Mesenteric fat pad (tissue), 1 donor: Measurements from ENCODE around the gene ATL3. TPM values are rescaled to one million over a fixed set of nuclear protein-coding genes. Genes with fewer than 3 reads are reported as not detected.
"Not testable (repeated sequence)": the region's sequence is repeated elsewhere in the genome, so short reads cannot be mapped to it uniquely, and the experiment has no call there.

Experiments used
- DNase-seq: peaks from one replicate; pipeline ENCODE4 v3.0.0-alpha.2; 2020; ENCODE audit warnings: low spot score
- long read RNA-seq: library from polyadenylated mRNA; unstranded; transcript quantifications from one replicate; pipeline ENCODE4 v2.0.0, GENCODE V29; 2020
- total RNA-seq: library from RNA; stranded (reverse); fragmentation: NEBNext Ultra II Directional; extraction: Animal tissue kit (Norgen Biotek cat#: 25700); gene quantifications from one replicate; pipeline ENCODE4 v1.2.1, GENCODE V29; 2021
- donor health status: DM: yes; HTN: yes; CAD: no.

Gene ATL3, protein sequence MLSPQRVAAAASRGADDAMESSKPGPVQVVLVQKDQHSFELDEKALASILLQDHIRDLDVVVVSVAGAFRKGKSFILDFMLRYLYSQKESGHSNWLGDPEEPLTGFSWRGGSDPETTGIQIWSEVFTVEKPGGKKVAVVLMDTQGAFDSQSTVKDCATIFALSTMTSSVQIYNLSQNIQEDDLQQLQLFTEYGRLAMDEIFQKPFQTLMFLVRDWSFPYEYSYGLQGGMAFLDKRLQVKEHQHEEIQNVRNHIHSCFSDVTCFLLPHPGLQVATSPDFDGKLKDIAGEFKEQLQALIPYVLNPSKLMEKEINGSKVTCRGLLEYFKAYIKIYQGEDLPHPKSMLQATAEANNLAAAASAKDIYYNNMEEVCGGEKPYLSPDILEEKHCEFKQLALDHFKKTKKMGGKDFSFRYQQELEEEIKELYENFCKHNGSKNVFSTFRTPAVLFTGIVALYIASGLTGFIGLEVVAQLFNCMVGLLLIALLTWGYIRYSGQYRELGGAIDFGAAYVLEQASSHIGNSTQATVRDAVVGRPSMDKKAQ
- total RNA-seq = 123 TPM
- long read RNA-seq, full-length matches to known transcripts = 59 of 98 reads
- long read RNA-seq, partial matches to known transcripts = 3 of 98 reads
- long read RNA-seq, other reads (novel, unspliced or antisense) = 36 of 98 reads

DNA sequence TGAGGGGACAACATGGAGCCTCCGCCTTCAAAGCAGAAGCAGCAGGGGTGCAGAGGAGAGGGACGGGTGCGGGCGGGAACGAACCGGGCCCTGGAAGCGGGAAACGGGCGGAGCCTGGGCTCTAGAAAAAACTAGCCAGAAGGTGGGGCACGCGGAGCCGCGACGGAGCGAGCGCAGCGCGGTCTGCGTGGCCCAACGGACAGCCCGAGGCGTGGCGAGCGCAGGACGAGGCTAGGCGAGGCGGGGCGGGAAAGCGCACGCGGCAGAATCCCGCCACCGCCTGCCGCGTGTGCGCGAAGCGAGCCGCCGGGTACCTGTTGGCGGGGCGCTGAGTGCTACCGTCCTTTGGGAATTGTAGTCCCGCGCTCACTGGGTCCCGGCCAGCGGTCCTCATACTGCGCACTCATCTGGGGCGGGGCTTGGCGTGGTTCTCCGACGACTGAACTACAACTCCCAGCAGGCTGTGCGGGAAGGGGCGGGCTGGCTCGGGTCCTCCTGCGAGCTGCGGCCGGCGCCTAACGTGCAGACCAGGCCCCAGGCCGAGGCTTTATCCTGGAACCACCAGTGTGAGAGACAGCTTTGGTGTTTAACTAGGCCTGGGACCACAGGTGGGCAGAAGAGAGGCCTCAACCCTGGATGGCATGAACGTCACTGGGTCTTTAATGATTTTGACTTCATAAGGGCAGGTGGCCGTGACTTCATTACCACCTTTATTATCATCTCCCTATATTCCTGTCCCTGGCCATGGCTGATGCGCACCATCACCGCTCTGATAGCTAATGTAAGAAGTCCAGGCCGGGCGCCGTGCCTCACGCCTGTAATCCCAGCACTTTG, at the start of gene ATL3:
Gene ATL3 (minus strand): TSS at position 55 of the 834 bp plus-strand sequence. CDS start 41 bp downstream, at position 14.
- DNase-seq = peak; percentile 99

DNA sequence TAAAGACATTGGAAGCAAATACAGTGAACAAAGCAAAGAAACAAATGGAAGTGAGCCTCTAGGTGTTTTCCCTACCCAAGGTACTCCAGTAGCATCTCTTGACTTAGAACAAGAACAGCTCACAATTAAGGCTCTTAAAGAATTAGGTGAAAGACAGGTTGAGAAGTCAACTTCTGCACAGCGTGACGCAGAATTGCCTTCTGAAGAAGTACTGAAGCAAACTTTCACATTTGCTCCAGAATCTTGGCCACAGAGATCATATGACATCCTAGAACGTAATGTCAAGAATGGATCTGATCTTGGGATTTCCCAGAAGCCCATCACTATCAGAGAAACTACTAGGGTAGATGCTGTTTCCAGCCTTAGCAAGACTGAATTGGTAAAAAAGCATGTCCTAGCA, 49.4 kb upstream of the ATL3 start:
- DNase-seq = no peak

DNA sequence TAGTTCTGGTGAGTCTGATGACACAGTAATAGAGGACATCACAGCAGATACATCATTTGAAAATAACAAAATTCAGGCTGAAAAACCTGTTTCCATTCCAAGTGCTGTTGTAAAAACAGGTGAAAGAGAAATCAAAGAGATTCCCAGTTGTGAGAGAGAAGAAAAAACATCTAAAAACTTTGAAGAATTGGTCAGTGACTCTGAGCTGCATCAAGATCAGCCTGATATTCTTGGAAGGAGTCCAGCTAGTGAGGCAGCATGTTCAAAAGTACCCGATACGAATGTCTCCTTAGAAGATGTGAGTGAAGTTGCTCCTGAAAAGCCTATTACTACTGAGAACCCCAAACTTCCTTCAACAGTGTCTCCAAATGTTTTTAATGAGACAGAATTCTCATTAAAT, 48.8 kb upstream of the ATL3 start:
- no peak for DNase-seq

DNA sequence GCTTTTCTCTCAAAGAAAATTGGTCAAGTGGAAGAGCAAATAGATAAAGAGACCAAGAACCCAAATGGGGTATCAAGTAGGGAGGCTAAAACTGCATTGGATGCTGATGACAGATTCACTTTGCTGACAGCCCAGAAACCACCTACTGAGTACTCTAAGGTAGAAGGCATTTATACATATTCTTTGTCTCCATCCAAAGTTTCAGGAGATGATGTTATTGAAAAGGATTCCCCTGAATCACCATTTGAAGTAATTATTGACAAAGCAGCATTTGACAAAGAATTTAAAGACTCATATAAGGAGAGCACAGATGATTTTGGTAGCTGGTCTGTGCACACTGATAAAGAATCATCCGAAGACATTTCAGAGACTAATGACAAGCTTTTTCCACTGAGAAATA, 47.8 kb upstream of the ATL3 start:
- DNase-seq = no peak

DNA sequence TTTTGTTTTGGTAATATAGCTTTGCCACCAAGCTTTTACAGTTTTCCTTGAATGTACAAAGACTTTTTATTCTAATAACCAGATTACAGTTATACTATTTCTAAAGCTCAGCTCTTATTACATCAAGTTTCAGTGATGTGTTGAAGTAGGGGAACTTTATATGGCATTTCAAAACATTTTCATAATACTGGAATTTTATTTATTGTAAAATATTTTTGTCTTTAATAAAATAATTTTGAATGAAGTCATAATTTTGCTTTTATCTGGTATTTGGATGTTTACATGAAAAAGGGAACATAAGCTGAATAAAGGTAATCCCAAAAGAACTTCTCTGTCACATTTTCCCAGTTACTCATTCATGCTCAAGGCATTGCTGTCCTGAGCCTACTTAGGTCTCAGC, 44.9 kb upstream of the ATL3 start:
- DNase-seq = no peak

DNA sequence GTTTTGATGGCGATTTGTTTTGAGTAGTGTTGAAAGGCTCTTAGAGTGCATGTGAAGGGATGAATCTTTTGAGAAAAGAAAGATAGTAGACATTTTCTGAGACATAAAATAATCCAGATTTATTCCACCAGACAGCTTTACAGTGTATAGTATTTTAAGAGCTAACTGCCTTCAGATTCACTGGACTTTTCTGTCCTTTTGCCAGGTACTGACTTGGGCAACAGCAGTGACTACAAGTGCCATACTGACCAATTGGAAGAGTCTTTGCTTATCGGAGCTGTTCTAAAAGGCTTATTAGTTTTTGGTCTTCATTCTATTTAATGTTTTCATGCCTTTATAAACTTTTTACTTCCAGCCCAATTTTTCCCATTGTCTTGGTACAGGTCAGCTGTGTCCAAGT, 42.6 kb upstream of the ATL3 start:
- DNase-seq = no peak

DNA sequence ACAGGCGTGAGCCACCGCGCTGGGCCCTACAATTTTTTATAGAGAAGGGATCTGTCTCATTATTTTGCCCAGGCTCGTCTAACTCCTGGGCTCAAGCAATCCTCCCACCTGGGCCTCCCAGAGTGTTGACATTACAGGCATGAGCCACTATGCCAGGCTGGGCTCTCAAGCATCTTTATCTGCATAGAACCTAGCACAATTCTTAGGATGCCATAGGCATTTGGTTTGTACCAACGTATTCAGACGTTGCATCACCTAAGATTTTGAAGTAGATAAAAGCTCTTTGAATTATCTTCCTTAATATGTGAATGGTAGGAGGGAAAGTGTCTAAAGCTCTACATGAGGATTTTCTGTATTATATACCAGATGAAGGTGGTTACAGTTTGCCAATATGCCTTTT, 40.7 kb upstream of the ATL3 start:
- no peak for DNase-seq

DNA sequence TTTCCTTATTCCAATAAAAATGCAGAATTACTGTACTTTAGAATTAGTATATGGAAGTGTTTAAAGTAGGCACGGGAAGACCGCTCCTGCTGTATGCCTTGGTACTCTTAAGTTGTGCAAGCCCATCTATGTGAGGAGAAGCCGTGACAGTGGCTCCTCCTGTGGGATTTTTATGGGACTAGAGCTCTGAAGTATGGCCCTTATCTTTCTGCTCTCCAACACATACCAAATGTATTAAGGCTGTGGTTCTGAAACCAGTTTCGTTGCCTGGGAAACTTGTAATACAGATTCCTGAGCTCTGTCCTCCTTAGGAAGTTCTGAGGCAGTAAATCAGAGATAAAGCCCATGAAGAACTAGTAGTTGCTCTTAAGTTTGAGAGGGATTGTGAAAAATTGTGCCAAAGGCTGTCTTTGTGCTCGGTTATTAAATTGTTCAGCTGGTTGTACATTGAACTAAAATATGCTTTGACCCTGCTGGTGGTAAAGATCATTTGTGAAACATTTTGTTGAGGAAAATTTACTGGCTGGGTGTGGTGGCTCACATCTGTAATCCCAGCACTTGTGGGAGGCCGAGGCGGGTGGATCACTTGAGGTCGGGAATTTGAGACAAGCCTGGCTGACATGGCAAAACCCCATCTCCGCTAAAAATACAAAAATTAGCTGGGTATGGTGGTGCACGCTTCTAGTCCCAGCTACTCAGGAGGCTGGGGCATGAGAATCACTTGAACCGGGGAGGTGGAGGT, 39.5 kb upstream of the ATL3 start:
- DNase-seq = no peak

DNA sequence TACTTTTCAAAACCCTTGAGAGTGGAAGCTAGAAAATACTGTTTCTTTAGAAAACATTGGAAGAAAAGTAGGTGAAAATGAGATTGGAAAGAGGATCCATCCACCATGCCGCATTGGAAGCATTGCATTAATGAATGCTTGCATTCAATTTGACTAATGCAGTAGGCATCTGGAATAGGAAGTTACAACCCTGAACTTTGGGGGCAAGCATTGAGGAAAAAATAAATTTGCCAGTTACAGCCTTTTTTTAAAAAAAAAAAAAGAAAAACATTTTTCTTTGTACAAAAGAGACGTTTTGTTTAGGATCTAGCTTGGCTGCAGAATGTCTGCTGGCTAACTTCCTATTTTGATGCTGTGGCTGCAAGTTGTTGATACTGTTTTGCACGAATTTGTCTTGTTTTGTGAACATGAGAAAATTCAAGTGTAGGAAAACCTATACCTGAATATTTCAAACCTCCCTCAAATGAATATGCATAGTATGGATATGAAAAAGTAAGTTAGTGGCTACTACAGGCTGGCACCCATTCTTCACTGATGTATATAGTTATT, 38.2 kb upstream of the ATL3 start:
- DNase-seq = no peak

DNA sequence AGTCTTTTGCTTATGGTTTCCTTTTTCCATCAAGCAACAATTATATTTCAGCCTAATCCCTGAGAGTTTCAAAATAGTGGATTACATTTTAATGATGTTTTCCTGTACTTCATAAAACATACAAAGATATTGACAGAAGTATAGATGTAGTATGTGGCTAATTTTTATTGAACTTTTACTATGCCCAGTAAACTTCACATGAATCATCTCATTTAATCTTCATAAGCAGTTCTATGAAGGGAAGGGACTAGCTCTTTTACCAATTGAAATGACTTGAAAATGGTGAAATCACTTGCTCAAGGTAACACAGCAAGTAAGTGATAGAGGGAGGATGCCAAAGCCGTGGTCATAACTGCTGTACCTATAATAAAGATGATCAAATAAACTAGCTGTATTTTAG, 37.6 kb upstream of the ATL3 start:
- DNase-seq = no peak

DNA sequence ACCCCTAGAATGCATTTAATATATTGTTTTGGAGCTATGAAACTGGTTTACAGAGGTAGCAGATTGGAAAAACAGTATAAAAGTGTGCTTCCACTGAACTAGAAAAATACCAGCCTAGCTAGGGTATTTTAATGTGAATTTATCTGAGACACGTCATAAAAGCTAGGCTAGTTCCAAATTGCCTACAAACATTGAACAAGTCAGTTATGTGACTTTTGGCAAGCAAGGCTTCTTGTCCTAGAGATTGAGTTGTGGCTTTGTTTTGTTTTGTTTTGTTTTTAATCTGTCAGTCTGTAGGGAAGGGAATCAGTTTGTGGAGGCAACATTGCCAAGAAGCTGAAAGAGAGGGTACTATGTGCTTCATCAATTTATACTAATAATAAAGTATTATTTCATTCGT, 34.4 kb upstream of the ATL3 start:
- DNase-seq = no peak

DNA sequence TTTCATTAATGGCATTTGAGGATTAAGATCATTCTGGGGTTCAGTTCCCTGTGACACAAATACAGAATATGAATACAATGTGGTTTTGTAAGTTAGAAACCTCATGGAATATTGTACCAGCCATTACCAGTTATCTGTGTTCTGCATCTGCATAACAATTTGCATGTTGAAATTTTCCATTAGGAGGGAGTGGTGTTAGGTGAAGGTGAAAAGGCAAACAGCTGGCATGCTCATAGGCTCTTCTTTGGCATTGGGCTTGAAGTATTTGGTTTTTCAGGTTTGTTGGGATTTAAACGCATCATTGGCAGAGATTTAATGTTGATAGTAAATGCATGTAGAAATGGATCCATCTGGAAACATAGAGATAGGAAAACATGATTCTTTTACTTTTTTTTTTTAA, 28.7 kb upstream of the ATL3 start:
- DNase-seq = no peak

DNA sequence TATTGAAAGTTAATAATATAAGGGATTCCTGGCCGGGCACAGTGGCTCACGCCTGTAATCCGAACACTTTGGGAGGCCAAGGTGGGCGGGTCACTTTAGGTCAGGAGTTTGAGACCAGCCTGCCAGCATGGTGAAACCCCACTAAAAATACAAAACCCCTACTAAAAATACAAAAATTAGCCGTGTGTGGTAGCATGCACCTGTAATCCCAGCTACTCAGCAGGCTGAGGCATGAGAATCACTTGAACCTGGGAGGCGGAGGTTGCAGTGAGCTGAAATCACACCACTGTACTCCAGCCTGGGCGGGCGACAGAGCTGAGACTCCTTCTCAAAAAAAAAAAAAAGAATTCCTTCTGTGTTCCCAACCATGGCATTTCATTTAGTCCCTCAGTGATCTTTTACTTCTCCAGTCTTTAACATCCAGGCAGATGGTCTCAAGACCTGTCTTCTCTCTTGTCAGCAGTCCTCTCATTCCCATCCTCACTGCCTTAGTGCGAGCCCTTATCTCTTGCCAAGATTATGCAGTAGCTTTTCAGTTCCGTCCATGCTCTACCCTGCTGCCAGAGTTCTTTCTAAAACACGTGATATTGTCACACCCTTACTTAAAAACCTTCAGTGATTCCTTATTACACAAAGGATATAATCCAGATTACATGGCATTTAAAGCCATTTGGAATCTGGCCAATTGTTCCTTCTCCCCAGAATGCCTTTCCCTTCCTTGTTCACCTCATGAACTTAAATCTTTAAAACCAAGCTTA, 28.0 kb upstream of the ATL3 start:
- no peak for DNase-seq

DNA sequence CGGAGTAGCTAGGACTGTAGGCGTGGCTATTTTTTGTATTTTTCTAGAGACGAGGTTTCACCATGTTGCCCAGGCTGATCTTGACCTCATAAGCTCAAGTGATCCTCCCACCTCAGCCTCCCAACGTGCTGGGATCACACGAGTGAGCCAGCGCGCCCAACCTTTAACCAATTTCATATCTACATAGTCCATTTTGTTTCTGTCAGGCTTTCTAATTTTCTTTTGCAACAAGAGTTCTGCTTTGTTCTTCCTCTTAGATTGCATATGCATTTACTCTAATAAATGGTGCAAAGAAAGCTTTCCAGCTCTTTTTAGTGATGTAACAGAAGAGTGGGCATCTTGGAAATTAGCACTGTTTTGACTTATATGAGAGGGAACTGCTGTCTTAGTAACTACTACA, 23.4 kb upstream of the ATL3 start:
- no peak for DNase-seq

DNA sequence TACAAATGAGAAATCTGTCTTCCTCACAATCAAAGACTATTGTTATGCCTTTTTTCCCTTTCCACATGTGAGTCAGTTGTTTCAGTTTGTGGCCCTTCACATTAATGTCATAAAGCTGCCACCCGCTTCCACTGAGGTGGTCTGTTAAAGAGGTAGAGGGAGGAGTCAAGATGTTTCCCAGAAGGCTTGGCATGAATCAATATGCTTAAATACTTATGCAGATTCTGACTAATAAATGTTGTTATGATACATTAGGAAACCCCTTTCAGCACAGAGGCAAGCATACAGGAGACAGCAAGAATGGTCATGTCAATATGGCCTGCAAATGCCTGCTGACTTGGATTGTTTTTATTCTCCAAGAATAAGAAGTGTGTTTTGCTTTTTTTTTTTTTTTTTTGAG, 16.7 kb upstream of the ATL3 start:
- DNase-seq = no peak

DNA sequence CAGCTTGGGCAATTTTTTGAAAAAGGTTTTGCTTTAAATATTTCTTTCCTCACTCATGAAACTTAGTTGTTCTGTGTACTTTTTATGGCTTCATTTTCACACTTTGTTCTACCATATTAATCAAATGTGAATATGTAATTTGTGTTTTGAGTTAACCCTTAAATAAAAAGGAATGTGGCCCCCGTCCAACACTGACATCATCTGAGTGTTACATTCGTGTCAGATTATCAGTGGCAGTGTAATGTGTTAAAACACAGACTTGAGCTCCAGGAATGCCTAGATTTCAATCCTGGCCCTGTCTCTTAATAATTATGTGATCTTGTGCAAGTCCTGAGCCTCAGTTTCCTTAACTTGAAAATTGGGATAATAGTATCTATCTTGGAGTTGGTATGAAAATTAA, 15.8 kb upstream of the ATL3 start:
- no peak for DNase-seq

DNA sequence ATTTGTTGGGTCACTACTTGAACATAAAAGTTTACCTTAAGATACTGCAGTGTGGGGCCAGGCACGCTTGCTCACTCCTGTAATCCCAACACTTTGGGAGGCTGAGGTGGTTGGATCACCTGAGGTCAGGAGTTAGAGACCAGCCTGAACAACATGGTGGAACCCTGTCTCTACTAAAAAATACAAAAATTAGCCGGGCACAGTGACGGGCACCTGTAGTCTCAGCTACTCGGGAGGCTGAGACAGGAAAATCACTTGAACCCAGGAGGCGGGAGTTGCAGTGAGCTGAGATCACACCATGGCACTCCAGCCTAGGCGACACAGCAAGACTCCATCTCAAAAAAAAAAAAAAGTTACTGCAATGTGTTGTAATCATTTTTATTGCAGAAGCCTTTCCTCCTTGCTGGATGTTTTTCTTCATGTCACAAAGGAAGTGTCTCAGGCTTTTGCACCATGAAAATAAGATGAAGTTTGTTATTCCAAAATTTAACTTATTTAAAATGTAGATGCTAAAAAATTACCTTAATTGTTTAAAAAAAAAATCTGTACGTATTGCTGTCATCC, 14.1 kb upstream of the ATL3 start:
- not testable (repeated sequence) for DNase-seq

DNA sequence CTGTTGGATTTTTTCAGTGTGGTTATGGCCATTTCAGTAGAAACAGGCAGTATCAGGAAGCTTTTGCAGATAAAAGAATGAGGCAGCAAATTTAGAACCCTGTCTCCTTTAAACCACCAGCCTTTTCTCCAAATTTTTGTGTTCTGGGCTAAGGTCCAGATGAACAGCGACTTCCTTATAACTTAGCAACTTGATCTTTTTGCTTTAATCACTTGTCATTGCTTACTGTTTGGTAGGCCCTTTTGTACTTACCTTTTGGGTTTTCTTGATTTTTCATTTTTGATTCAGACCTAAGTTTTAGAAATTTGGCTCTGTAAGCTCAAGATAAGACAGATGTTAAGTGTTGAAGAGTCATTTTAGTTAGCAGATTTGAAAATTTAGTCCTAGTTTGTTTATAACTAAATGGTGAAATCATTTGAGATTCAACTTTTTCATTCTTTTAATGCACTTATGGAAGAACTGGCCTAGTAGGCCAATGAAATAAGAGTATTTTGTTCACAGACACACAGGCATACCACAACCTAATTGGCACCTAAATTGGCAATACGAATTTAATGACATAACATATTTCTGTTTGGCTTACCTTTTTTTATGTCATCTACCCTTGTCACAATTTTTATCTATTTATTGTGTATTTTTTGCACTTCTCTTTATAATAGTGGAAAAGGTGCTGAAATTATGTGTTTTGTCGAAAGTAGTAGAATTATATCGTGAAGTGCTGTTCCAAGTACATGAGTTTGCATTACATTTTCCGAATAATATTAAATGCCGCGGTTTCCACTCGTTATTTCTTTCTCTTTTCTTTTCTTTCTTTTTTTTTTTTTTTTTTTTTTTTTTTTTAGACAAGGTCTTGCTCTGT, 12.2 kb upstream of the ATL3 start:
- DNase-seq = no peak
